HG02759 (cell line): ENCODE data around the gene CFAP126.
"Not testable (repeated sequence)": the region's sequence is repeated elsewhere in the genome, so short reads cannot be mapped to it uniquely, and the experiment has no call there.

ENCODE experiments used
- ATAC-seq: cut with Tn5 transposase; IDR thresholded peaks from one replicate; pipeline ENCODE4 v1.9.1; 2021; ENCODE audit warnings: mild to moderate bottlenecking, moderate library complexity; ENCODE audit not compliant: unreplicated experiment

Gene CFAP126

GRCh38 chr1:161367684-161368400 lies at the start of gene CFAP126:
CFAP126 (minus strand) TSS chr1:161367876; CDS start chr1:161367868, 8 bp downstream.
- peak; percentile 94 for ATAC-seq

GRCh38 chr1:161413050-161413449 lies 45.4 kb upstream of the CFAP126 start:
- not testable (repeated sequence) for ATAC-seq

- ATAC-seq, result not testable (repeated sequence)
These were observed 42.9 kb upstream of the CFAP126 start for GRCh38 chr1:161410636-161410970.

GRCh38 chr1:161409848-161410635 lies 42.4 kb upstream of the CFAP126 start:
- peak; percentile 39 for ATAC-seq

- no peak for ATAC-seq
These were observed 40.9 kb upstream of the CFAP126 start for GRCh38 chr1:161408429-161409052.

- ATAC-seq, result no peak
These were observed 39.8 kb upstream of the CFAP126 start for GRCh38 chr1:161407451-161407985.

GRCh38 chr1:161406551-161406950 lies 38.9 kb upstream of the CFAP126 start:
- not testable (repeated sequence) for ATAC-seq

- ATAC-seq, result no peak
These were observed 36.4 kb upstream of the CFAP126 start for GRCh38 chr1:161404051-161404597.

GRCh38 chr1:161402446-161402845 lies 34.8 kb upstream of the CFAP126 start:
- ATAC-seq, result no peak

GRCh38 chr1:161399257-161399998 lies 31.8 kb upstream of the CFAP126 start:
- ATAC-seq, result peak; percentile 76

- ATAC-seq, result no peak
These were observed 31.2 kb upstream of the CFAP126 start for GRCh38 chr1:161398900-161399256.

- ATAC-seq, result not testable (repeated sequence)
These were observed 29.4 kb upstream of the CFAP126 start for GRCh38 chr1:161397038-161397437.

- ATAC-seq, result no peak
These were observed 25.5 kb upstream of the CFAP126 start for GRCh38 chr1:161393151-161393550.

GRCh38 chr1:161391611-161392010 lies 23.9 kb upstream of the CFAP126 start:
- ATAC-seq, result no peak

GRCh38 chr1:161391136-161391535 lies 23.5 kb upstream of the CFAP126 start:
- not testable (repeated sequence) for ATAC-seq

- ATAC-seq, result no peak
These were observed 22.8 kb upstream of the CFAP126 start for GRCh38 chr1:161390559-161390858.

GRCh38 chr1:161389691-161390558 lies 22.2 kb upstream of the CFAP126 start:
- peak; percentile 84 for ATAC-seq

- not testable (repeated sequence) for ATAC-seq
These were observed 21.5 kb upstream of the CFAP126 start for GRCh38 chr1:161389158-161389557.

GRCh38 chr1:161388639-161389038 lies 21.0 kb upstream of the CFAP126 start:
- no peak for ATAC-seq
